Esophagus muscularis mucosa (tissue), 4 donors: Measurements from ENCODE around the gene CCNI2.

Source experiments
- CTCF ChIP-seq, 3 experiments: fragments of 200-600 bp in 2 of 3; fragments of 450-650 bp in 1 of 3; sonication (generic) in 2 of 3; IDR thresholded peaks; one replicate each; pipeline ENCODE4 v1.5.1; 2017 to 2019; ENCODE audit warnings: antibody characterized with exemption in 3 of 3, mild to moderate bottlenecking in 2 of 3, moderate library complexity in 1 of 3
- EP300 ChIP-seq: sonication (generic); formaldehyde crosslinking; IDR thresholded peaks from one replicate; pipeline ENCODE4 v1.6.1; 2017; ENCODE audit warnings: antibody characterized with exemption
- POLR2A ChIP-seq: fragments of 450-650 bp; IDR thresholded peaks from one replicate; pipeline ENCODE4 v1.6.1; 2017; ENCODE audit warnings: antibody characterized with exemption, moderate library complexity, mild to moderate bottlenecking, low read depth
- POLR2AphosphoS5 ChIP-seq, 2 donors: sonication (generic); formaldehyde crosslinking; IDR thresholded peaks; one replicate each; pipeline ENCODE4 v1.6.1; 2017; ENCODE audit warnings: antibody characterized with exemption in 2 of 2

DNA sequence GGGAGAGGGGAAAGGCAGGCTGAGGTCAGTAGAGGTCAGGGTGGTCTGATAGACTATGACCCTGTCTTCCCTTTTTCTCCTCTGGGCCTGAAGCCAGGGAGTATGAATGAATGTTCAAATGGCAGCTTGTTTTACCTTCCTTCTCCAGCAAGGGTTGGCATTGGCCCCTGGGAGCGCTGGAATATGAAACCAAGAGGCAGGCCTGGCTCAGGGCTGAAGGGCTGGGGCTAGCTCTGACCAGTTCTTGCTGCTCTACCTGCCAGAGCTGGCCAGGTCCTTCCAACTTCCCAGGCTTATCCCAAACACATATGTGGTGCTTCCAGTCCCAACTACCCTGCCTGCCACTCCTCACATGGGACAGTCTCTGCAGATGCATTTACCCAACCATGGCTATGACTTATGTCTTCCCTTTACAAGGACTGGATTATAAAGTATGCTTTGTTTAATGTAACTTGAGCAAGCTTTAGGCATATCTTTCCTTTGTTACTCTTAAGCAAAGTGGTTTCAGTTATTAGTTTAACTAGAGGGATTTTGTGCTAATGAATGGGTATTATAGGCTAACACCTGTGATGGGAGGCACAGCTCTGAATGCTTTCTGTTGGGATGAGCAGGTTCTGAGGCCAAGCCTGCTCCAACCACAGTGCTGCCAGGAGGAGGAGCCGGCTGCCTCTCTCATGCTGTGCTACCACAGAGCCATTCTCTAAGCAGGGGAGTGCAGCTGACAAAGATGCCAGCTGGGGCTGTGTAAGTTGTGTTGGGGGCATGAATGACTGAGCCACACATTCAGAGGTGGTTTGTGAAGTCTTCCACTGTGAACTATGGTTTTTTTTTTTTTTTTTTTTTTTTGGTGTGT is 6.1 kb downstream of the CCNI2 start:
- no peak for TF ChIP-seq CTCF (IDR thresholded peaks at IDR 0.05)
- no peak for TF ChIP-seq POLR2A
- no peak for TF ChIP-seq EP300
- TF ChIP-seq POLR2AphosphoS5 (IDR thresholded peaks at IDR 0.05) = no peak
